T-helper 2 cell treated with Interferon-gamma antibody and Interleukin-4, amounts not matched to agents 5 μg/mL and 100 μg/mL, for 36 hours (primary cell): Measurements from ENCODE around the gene RBMS3.
"Not testable (repeated sequence)": the region's sequence is repeated elsewhere in the genome, so short reads cannot be mapped to it uniquely, and the experiment has no call there.

Experiments
- DNase-seq: peaks from one replicate; pipeline ENCODE4 v3.0.0; 2021; ENCODE audit warnings: low spot score
- H3K27ac Mint-ChIP-seq: one replicate; pipeline ENCODE4 v1.8.0; 2021; ENCODE audit warnings: mild to moderate bottlenecking, mixed read lengths
- H3K27me3 Mint-ChIP-seq: one replicate; pipeline ENCODE4 v1.8.0; 2021; ENCODE audit warnings: low read depth, mixed read lengths
- H3K36me3 Mint-ChIP-seq: one replicate; pipeline ENCODE4 v1.8.0; 2021; ENCODE audit warnings: low read depth, mixed read lengths
- H3K4me1 Mint-ChIP-seq: one replicate; pipeline ENCODE4 v1.8.0; 2021; ENCODE audit warnings: low read depth, mixed read lengths
- H3K4me3 Mint-ChIP-seq: one replicate; pipeline ENCODE4 v1.8.0; 2022; ENCODE audit warnings: mild to moderate bottlenecking, moderate library complexity, mixed read lengths
- H3K9me3 Mint-ChIP-seq: one replicate; pipeline ENCODE4 v1.8.0; 2021; ENCODE audit warnings: mixed read lengths

The RBMS3 gene

DNA sequence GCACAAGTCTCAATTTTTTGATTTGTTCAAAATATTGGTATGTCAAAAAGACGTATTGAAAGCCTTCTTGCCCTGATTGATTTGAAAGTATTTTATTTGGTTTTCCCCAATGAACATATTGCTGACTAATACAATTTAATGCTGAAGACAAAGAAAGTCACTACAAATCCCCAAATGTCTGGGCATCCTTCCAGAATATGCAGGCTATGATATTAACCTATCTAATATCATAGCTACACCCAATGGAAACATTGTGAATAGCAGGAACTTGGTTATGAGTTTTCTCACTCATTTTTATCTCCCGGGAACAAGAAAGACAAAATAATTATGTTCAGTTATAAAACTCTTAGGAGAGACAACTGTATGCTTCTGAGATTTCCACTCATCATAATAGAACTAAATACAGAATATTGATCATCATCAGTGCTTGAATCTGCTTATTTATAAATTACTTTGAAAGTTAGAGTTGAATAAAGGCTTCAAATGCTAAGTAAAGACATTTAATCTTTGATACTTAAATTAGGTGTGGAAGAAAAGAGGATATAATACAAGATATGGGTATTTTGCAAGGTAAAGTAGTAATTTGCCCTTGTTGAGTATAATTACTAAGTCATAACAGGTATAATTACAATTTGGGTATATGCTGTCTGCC is 483.9 kb downstream of the RBMS3 start:
- Mint-ChIP-seq H3K27ac (no peak overlapping the region), H3K4me1 (no peaks in the 10 kb centered on the region), H3K4me3 (no peak overlapping the region), H3K36me3 (no peaks in the 10 kb centered on the region), H3K9me3 (no peaks in the 10 kb centered on the region), H3K27me3 (no peaks in the 10 kb centered on the region)
- no peak for DNase-seq

DNA sequence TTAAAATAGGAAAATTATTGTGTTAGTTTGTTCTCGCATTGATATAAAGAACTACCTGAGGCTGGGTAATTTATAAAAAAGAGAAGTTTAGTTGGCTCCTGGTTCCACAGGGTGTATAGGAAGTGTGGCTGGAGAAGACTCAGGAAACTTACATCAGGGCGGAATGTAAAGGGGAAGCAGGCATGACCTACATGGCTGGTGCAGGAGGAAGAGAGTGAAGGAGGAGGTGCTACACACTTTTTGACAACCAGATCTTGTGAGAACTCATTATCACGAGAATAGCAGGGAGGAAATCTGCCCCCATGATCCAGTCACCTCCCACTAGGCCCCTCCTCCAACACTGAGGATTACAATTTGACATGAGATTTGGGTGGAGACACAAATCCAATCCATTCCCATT is 490.7 kb downstream of the RBMS3 start:
- no peaks in the 10 kb centered on the region for H3K9me3 Mint-ChIP-seq
- H3K36me3 Mint-ChIP-seq, result no peaks in the 10 kb centered on the region
- H3K27me3 Mint-ChIP-seq, result no peaks in the 10 kb centered on the region
- DNase-seq, result no peak
- no peak overlapping the region for H3K27ac Mint-ChIP-seq
- no peak overlapping the region for H3K4me3 Mint-ChIP-seq
- no peaks in the 10 kb centered on the region for H3K4me1 Mint-ChIP-seq

DNA sequence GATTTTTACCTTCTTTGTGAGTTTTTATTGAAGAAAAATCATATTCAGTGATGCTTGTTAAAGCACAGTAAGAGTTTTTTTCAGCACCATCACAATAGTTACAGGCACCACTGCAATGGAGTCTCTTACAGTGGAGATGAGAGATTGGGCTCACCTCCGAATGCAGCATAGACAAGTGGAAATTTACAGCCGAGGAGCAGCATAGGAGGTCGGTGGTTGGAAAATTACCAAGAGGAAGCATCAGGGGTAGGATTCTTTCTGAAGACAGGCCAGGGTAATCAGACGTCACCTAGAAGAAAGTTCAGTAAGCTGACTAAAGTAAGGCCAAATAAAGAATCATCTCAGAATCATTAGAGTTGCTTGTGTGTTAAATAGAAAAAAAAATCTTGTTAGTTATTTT is 491.6 kb downstream of the RBMS3 start:
- Mint-ChIP-seq H3K36me3 (no peaks in the 10 kb centered on the region), H3K9me3 (no peaks in the 10 kb centered on the region), H3K27me3 (no peaks in the 10 kb centered on the region), H3K4me1 (no peaks in the 10 kb centered on the region), H3K4me3 (no peak overlapping the region), H3K27ac (no peak overlapping the region)
- no peak for DNase-seq

DNA sequence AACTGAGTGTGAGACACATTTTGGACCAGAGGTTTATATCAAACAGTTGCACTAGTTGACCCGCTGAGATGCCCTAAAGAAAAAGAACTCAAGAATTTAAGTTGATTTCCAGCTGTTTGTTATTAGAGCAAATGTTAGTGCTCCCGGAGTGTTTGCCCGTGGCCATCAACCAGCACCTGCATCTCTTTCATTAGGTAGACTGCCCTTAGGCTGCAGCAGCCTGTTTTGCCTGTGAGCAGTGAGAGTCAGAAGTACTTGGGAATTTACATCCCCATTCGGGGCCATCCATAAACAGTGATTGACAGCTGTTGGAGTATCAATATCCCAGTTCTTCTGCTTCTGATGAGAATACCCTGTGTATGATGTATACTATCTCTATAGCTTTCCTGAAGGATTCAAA is 492.6 kb downstream of the RBMS3 start:
- Mint-ChIP-seq H3K36me3 (no peaks in the 10 kb centered on the region), H3K4me3 (no peak overlapping the region), H3K9me3 (no peaks in the 10 kb centered on the region), H3K27me3 (no peaks in the 10 kb centered on the region), H3K27ac (no peak overlapping the region), H3K4me1 (no peaks in the 10 kb centered on the region)
- DNase-seq, result no peak

DNA sequence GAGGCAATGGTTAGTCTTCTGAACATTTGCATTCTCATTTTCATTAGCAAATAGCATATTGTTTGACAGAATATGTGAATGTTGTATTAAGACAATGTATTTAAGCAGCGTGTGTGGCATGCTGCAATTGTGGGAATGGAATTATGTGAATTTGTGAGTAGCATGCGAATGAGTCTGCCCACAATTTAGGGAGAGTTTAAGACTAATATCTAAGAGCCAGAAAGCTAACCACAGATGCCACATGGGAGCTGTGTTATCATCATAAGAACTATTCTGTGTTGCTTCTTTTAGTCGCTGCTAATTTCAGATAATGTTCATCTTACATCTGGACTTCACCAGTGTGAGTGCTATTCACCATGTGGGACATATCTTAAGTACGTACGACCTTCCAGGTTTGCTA is 494.5 kb downstream of the RBMS3 start:
- Mint-ChIP-seq H3K4me1 (no peaks in the 10 kb centered on the region), H3K27ac (no peak overlapping the region), H3K9me3 (no peaks in the 10 kb centered on the region), H3K36me3 (no peaks in the 10 kb centered on the region), H3K27me3 (no peaks in the 10 kb centered on the region), H3K4me3 (no peak overlapping the region)
- DNase-seq, result no peak

DNA sequence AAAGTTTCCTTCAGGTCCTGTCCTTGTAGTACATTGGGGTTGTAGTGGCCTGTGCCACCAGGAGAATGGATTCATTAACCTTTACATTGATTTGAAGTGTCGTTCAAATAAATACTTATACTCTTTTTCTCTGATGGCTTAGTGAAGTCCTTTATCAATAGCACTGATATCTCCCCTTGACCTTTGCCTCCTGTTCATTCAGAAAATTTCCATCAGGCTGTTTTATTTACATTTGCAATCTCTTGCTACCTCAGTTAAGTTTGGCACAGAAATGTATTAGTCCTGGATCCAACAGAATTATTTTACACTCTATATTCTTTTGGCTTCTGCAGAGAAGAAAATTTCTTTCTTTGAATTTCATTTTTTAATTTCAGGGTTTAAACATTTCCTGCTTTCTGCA is 497.0 kb downstream of the RBMS3 start:
- no peaks in the 10 kb centered on the region for H3K36me3 Mint-ChIP-seq
- no peak overlapping the region for H3K4me3 Mint-ChIP-seq
- no peaks in the 10 kb centered on the region for H3K27me3 Mint-ChIP-seq
- DNase-seq, result no peak
- H3K9me3 Mint-ChIP-seq, result no peaks in the 10 kb centered on the region
- H3K27ac Mint-ChIP-seq, result no peak overlapping the region
- no peaks in the 10 kb centered on the region for H3K4me1 Mint-ChIP-seq

DNA sequence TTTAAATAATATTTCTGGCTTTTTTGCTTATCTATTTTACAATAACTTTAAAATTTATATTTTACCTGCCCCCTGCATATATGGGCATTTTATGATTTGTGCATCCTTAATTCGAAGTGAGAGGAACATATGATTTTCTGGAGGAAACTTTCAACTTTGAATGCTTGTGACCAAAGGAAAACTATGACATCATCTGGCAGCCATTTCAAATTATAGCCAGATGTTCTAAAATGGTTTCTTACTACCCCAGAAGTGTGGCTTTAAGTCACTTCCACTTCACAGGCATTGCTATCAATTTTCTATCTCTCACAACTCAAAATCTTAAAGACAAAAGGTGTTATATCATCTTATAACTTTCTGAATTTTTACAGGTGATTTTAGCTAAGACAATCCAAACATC is 508.8 kb downstream of the RBMS3 start:
- H3K4me1 Mint-ChIP-seq, result no peaks in the 10 kb centered on the region
- H3K27me3 Mint-ChIP-seq, result no peaks in the 10 kb centered on the region
- no peak for DNase-seq
- no peaks in the 10 kb centered on the region for H3K9me3 Mint-ChIP-seq
- no peaks in the 10 kb centered on the region for H3K36me3 Mint-ChIP-seq
- H3K4me3 Mint-ChIP-seq, result no peak overlapping the region
- no peak overlapping the region for H3K27ac Mint-ChIP-seq

DNA sequence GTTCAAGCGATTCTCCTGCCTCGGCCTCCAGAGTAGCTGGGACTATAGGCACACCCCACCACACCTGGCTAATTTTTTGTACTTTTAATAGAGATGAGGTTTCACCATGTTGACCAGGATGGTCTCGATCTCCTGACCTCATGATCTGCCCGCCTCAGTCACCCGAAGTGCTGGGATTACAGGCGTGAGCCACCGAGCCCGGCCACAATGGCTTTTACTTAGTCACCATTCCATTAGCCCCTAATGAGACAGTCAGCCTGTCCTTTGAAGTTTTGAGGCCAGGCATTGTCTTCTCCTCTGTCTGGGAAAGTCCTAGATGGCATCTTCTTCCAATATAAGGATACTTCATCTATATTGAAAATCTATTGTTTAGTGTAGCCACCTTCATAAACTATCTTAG is 515.9 kb downstream of the RBMS3 start:
- no peaks in the 10 kb centered on the region for H3K4me1 Mint-ChIP-seq
- no peaks in the 10 kb centered on the region for H3K9me3 Mint-ChIP-seq
- H3K4me3 Mint-ChIP-seq, result no peak overlapping the region
- no peaks in the 10 kb centered on the region for H3K27me3 Mint-ChIP-seq
- no peak overlapping the region for H3K27ac Mint-ChIP-seq
- no peaks in the 10 kb centered on the region for H3K36me3 Mint-ChIP-seq
- no peak for DNase-seq

DNA sequence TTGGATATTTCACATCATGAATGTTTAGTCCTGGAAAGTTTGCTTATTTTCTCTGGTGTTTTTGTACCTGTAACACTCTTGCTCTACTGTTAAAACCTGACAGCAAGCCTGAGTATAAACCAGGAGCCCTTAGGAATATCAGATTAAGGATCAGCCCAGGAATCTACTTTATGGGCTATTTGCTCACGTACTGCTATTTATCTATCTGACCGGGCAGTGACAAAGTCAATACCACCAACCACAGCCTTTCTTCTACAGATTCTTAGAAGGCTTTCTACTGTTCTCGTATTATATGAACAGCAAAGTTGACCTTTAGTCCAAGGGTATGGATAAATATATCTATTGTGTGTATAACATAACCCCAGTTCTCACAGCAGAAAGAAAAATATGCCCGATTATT is 521.2 kb downstream of the RBMS3 start:
- Mint-ChIP-seq H3K9me3 (no peaks in the 10 kb centered on the region), H3K4me3 (no peak overlapping the region), H3K27ac (no peak overlapping the region), H3K36me3 (no peaks in the 10 kb centered on the region), H3K4me1 (no peaks in the 10 kb centered on the region), H3K27me3 (no peaks in the 10 kb centered on the region)
- DNase-seq, result no peak

DNA sequence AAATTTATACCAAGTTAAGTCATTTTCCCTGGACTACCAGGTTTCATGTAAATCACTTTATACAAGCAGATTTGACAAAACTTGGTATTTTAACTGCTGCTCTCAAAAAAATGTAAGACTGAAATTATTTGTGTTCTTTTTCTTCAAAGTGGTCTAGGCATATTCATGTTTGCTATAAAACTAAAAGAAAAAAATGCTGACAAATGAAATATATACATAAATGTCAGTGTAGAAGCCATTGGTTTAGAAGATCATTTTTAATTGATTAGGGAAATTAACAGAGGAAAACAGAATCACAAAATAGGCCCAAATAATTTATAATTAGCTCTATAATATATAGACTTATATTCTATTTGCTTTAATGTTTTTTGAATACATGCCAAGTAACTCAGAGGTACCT is 523.2 kb downstream of the RBMS3 start:
- Mint-ChIP-seq H3K9me3 (no peaks in the 10 kb centered on the region), H3K4me1 (no peaks in the 10 kb centered on the region), H3K36me3 (no peaks in the 10 kb centered on the region), H3K27ac (no peak overlapping the region), H3K27me3 (no peaks in the 10 kb centered on the region), H3K4me3 (no peak overlapping the region)
- no peak for DNase-seq

DNA sequence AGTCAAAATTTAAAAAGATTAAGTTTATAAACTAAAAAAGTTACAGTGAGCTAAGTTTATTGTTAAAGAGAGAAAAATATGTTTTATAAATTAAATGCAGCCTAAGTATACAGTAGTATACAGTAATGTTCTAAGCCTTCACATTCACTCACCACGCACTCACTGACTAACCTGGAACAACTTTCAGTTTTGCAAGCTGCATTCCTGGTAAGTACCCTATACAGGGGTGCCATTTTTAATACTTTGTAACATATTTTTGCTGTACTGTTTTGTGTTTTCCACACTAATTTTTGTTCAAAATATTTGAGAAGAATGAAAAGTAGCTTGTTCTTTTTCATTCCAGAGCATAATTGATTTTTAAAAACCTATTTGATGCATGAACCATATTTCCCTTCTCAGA is 524.9 kb downstream of the RBMS3 start:
- H3K4me3 Mint-ChIP-seq, result no peak overlapping the region
- no peaks in the 10 kb centered on the region for H3K4me1 Mint-ChIP-seq
- H3K27me3 Mint-ChIP-seq, result no peaks in the 10 kb centered on the region
- no peaks in the 10 kb centered on the region for H3K9me3 Mint-ChIP-seq
- no peaks in the 10 kb centered on the region for H3K36me3 Mint-ChIP-seq
- H3K27ac Mint-ChIP-seq, result no peak overlapping the region
- no peak for DNase-seq

DNA sequence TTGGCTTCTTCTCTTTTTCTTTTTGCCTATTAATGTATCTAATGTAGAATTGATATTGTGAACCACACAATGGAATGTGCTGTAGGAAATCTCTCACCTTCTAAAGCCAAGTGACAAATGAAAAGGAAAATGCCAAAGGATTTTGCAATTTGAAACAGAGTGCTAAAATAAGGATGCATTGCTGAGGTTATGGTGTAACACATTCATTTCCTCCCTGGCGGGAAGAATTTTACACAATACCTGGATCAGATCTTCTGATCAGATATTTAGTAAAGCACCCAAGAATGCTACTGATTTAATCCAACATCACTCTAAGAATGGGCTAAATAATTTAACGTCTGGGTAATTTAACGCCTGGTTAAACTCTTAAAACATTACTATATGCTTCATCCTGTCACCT is 527.5 kb downstream of the RBMS3 start:
- H3K36me3 Mint-ChIP-seq, H3K9me3 Mint-ChIP-seq, DNase-seq, H3K4me3 Mint-ChIP-seq, H3K27me3 Mint-ChIP-seq, H3K27ac Mint-ChIP-seq, H3K4me1 Mint-ChIP-seq: not testable (repeated sequence)

DNA sequence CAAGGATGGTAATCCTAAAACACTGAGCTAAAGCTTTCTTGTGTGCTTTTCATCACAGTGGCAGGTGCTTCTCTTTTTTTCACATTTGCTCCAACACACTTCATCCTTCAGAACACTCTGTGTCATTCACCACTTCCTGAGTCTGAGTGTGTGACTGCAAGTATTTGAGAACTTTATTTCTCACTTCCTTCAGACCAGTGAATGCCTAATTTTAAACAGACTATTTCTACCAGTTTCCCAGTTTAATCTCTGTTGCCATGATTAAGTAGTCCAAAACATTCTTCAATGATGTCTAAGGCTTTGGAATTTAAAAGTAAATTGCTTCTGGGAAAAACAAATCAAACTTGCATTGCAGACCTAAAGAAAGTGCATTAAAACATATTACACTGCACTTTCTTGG is 541.2 kb downstream of the RBMS3 start:
- DNase-seq, result no peak
- Mint-ChIP-seq H3K27ac (no peak overlapping the region), H3K4me3 (no peak overlapping the region), H3K9me3 (no peaks in the 10 kb centered on the region), H3K36me3 (no peaks in the 10 kb centered on the region), H3K27me3 (no peaks in the 10 kb centered on the region), H3K4me1 (no peaks in the 10 kb centered on the region)

DNA sequence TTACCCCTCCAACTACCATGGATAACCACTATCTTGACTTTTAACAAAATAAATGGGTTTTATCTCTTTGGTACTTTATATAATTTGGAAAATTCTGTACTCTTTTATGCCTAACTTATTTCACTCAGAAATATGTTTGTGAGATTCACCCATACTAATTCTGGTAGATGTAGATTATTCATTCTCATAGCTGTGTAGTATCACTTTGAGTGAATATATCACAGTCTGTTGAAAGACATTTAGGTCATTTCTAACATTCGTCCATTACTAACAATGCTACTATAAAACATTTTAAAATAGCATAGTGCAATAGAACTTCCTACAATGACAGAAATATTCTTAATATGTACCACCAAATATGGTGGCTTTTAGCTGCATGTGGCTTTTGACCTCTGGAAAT is 542.4 kb downstream of the RBMS3 start:
- no peak overlapping the region for H3K4me3 Mint-ChIP-seq
- H3K27ac Mint-ChIP-seq, result no peak overlapping the region
- H3K27me3 Mint-ChIP-seq, result no peaks in the 10 kb centered on the region
- H3K4me1 Mint-ChIP-seq, result no peaks in the 10 kb centered on the region
- no peaks in the 10 kb centered on the region for H3K36me3 Mint-ChIP-seq
- H3K9me3 Mint-ChIP-seq, result no peaks in the 10 kb centered on the region
- no peak for DNase-seq

DNA sequence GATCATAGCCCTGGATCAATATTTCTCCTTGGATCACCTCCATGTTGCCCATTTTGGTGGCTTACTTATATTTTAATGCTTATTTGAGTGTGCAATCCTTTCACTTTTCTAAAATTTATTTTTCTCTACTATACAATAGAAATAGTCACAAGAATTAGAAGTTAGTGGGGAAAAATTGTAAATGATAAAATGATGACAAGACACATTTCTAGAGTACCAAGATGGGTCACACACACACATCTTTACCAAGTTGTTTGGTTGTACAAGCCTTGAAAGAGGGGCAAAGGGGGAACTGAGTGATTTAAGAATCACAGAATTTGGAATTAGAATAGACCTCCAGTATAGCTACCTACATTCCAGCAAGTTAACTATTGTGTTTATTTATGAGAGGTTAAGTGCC is 545.8 kb downstream of the RBMS3 start:
- Mint-ChIP-seq H3K4me1 (no peaks in the 10 kb centered on the region), H3K9me3 (no peaks in the 10 kb centered on the region), H3K27ac (no peak overlapping the region), H3K27me3 (no peaks in the 10 kb centered on the region), H3K36me3 (no peaks in the 10 kb centered on the region), H3K4me3 (no peak overlapping the region)
- DNase-seq, result no peak
